ENCODE results near the gene APPBP2. TPM values are rescaled to one million over a fixed set of nuclear protein-coding genes. Genes with fewer than 3 reads are reported as not detected.

APPBP2 gene
- polyA plus RNA-seq, 1 donor (not counting 4 experiments of a cell fraction or from before 2014, with no cell fraction given), result 21.1 TPM

GRCh38 chr17:60510031-60510430 is 16.0 kb downstream of the APPBP2 start:
- H3K9me3 ChIP-seq (ENCODE audit: control insufficient read depth, low read depth, low read length), result no peaks in the 10 kb centered on the region
- no peak for FAIRE-seq
- no peak overlapping the region for H3K4me3 ChIP-seq (ENCODE audit: control insufficient read depth in 2 of 3, extremely low read depth in 1 of 3, insufficient read depth in 2 of 3, low read depth in 1 of 3, low read length in 3 of 3)
- DNase-seq (ENCODE audit: low read depth, low spot score), result no peak
- no peak overlapping the region for H3K27ac ChIP-seq (ENCODE audit: control insufficient read depth, insufficient read depth, low read length)
- no peaks in the 10 kb centered on the region for H3K9me1 ChIP-seq (ENCODE audit: control insufficient read depth, extremely low read depth, insufficient read depth, low read length)
- H4K20me1 ChIP-seq (ENCODE audit: control insufficient read depth, extremely low read depth, insufficient read depth, low read length), result no peaks in the 10 kb centered on the region
- no peaks in the 10 kb centered on the region for H3K27me3 ChIP-seq (ENCODE audit: control insufficient read depth, extremely low read depth, insufficient read depth, low read length)
- H3K4me2 ChIP-seq (ENCODE audit: control insufficient read depth, extremely low read depth, insufficient read depth, low read depth, low read length), result no peak overlapping the region
- peaks cover 51% of the 10 kb centered on the region for H3K79me2 ChIP-seq (ENCODE audit: control insufficient read depth, insufficient read depth, low read length)
- TF ChIP-seq EZH2 (IDR thresholded peaks at IDR 0.05; ENCODE audit: low read length) (no peak), CTCF (optimal IDR thresholded peaks at IDR 0.05 in 1 of 3, IDR thresholded peaks at IDR 0.05 in 1 of 3, conservative IDR thresholded peaks at IDR 0.05 in 1 of 3; ENCODE audit: extremely low read depth in 1 of 3, insufficient read depth in 2 of 3, low read length in 3 of 3) (no peak)
- H3K36me3 ChIP-seq (ENCODE audit: control insufficient read depth in 2 of 2, extremely low read depth in 1 of 2, insufficient read depth in 2 of 2, low read length in 2 of 2), result peaks cover 0 to 4% of the 10 kb centered on the region in 2 experiments
- H3K9ac ChIP-seq (ENCODE audit: control insufficient read depth, extremely low read depth, insufficient read depth, low read length), result no peak overlapping the region
- dilution Hi-C loops (cut with MboI; ENCODE audit: extremely low pct_ligation_motif_present, low sequenced_read_pairs), result no loop called here
- peaks cover 5% of the 10 kb centered on the region for H3K4me1 ChIP-seq (ENCODE audit: control insufficient read depth, extremely low read depth, insufficient read depth, low read length)
- H2AFZ ChIP-seq (ENCODE audit: control insufficient read depth, low read length), result no peak overlapping the region

- dilution Hi-C loops (cut with MboI; ENCODE audit: extremely low pct_ligation_motif_present, low sequenced_read_pairs), result no loop called here
- Histone ChIP-seq H3K4me1 (ENCODE audit: control insufficient read depth, extremely low read depth, insufficient read depth, low read length) (peaks cover 5% of the 10 kb centered on the region), H3K4me2 (ENCODE audit: control insufficient read depth, extremely low read depth, insufficient read depth, low read depth, low read length) (no peak overlapping the region), H3K9ac (ENCODE audit: control insufficient read depth, extremely low read depth, insufficient read depth, low read length) (no peak overlapping the region), H3K27me3 (ENCODE audit: control insufficient read depth, extremely low read depth, insufficient read depth, low read length) (no peaks in the 10 kb centered on the region), H3K27ac (ENCODE audit: control insufficient read depth, insufficient read depth, low read length) (no peak overlapping the region), H2AFZ (ENCODE audit: control insufficient read depth, low read length) (no peak overlapping the region), H3K79me2 (ENCODE audit: control insufficient read depth, insufficient read depth, low read length) (peaks cover 53% of the 10 kb centered on the region), H4K20me1 (ENCODE audit: control insufficient read depth, extremely low read depth, insufficient read depth, low read length) (peaks cover 3% of the 10 kb centered on the region), H3K9me1 (ENCODE audit: control insufficient read depth, extremely low read depth, insufficient read depth, low read length) (no peaks in the 10 kb centered on the region), H3K9me3 (ENCODE audit: control insufficient read depth, low read depth, low read length) (no peaks in the 10 kb centered on the region), H3K36me3 (ENCODE audit: control insufficient read depth in 2 of 2, extremely low read depth in 1 of 2, insufficient read depth in 2 of 2, low read length in 2 of 2) (peaks cover 0 to 4% of the 10 kb centered on the region in 2 experiments), H3K4me3 (ENCODE audit: control insufficient read depth in 2 of 3, extremely low read depth in 1 of 3, insufficient read depth in 2 of 3, low read depth in 1 of 3, low read length in 3 of 3) (no peak overlapping the region)
- FAIRE-seq, result no peak
- no peak for DNase-seq (ENCODE audit: low read depth, low spot score)
- TF ChIP-seq EZH2 (IDR thresholded peaks at IDR 0.05; ENCODE audit: low read length) (no peak), CTCF (optimal IDR thresholded peaks at IDR 0.05 in 1 of 3, IDR thresholded peaks at IDR 0.05 in 1 of 3, conservative IDR thresholded peaks at IDR 0.05 in 1 of 3; ENCODE audit: extremely low read depth in 1 of 3, insufficient read depth in 2 of 3, low read length in 3 of 3) (no peak)
These were observed 17.6 kb downstream of the APPBP2 start for GRCh38 chr17:60508384-60508980.

Measured in keratinocyte (primary cell).